Fibroblast of pulmonary artery (primary cell): ENCODE results near the gene SLC7A6.

Experiments
- DNase-seq: peaks from one replicate; pipeline ENCODE4 v3.0.0-alpha.2; 2010; ENCODE audit warnings: low read depth
- H3K4me3 ChIP-seq: replicated peaks from 2 replicates; pipeline ENCODE4 v1.5.1; 2011; ENCODE audit warnings: low read depth, mild to moderate bottlenecking, control low read depth, low read length, moderate library complexity
- CTCF ChIP-seq: IDR thresholded peaks from 2 replicates; pipeline ENCODE4 v1.5.1; 2011; ENCODE audit warnings: mild to moderate bottlenecking, control low read depth, low read length, inconsistent platforms; ENCODE audit errors: missing control alignments

Gene SLC7A6

GRCh38 chr16:68246666-68247065 is 17.7 kb upstream of the SLC7A6 start:
- DNase-seq: no peak

DNA sequence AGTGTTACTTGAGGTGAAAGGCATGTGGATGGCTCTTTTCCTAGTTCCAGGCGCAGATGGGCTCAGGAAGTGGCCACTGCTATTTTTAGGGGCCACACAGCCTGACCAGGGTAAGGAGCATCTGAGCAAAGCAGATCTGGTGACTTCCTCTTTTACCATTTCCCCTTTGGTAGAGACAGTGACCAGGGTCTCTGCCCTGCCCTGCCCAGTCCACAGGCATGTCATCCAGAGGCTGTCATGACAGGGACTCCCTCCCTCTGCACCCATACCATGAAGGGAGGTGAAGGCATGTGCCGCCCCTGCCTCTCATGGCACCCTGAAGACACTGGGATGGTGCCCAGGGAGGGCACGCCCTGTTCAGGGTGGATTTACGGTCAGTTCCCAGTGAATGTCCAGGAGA is 16.9 kb upstream of the SLC7A6 start:
- TF ChIP-seq CTCF: no peak
- no peak for DNase-seq
- no peak overlapping the region for H3K4me3 ChIP-seq

More at GRCh38 chr16:68246666-68247065, 17.7 kb upstream of the SLC7A6 start:
- H3K4me3 ChIP-seq: no peak overlapping the region
- no peak for TF ChIP-seq CTCF

- TF ChIP-seq CTCF: no peak
- DNase-seq: no peak
- H3K4me3 ChIP-seq: no peak overlapping the region
Observed at GRCh38 chr16:68247932-68248331, 16.4 kb upstream of the SLC7A6 start.

- no peak for TF ChIP-seq CTCF
- DNase-seq: no peak
- no peak overlapping the region for H3K4me3 ChIP-seq
Observed at GRCh38 chr16:68249371-68249770, 15.0 kb upstream of the SLC7A6 start.

GRCh38 chr16:68250951-68251350 is 13.4 kb upstream of the SLC7A6 start:
- DNase-seq: no peak
- no peak overlapping the region for H3K4me3 ChIP-seq
- no peak for TF ChIP-seq CTCF

DNA sequence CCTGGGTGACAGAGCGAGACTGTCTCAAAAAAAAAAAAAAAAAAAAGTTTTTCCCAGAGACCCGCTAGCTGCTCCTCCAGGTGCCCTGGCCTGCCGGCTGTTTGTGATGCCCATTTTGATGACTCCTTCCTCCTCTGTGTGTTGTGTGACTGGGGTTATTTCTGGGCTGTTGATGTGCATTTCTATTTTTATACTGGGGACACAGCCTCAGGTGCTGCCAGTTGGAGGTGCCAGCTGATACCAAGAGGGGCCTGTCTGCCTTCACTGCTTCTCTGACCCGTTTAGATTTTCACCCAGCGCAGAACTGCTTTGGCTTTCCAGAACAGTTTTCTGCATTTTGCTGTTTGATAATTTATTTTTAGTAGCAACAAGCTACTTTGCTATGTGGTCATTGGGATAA is 12.5 kb upstream of the SLC7A6 start:
- TF ChIP-seq CTCF: no peak
- DNase-seq: no peak
- H3K4me3 ChIP-seq: no peak overlapping the region

- H3K4me3 ChIP-seq: no peak overlapping the region
- TF ChIP-seq CTCF: no peak
- DNase-seq: no peak
Observed at GRCh38 chr16:68252383-68252782, 11.9 kb upstream of the SLC7A6 start.
